ENCODE data around the gene MRPL37. TPM values are rescaled to one million over a fixed set of nuclear protein-coding genes. Genes with fewer than 3 reads are reported as not detected.

MRPL37 gene
- total and polyA plus RNA-seq, 12 donors, result 24.9 to 174 (median 107) TPM

GRCh38 chr1:54265126-54265525, 65.2 kb downstream of the MRPL37 start:
- no peak for TF ChIP-seq CTCF (IDR thresholded peaks at IDR 0.05)
- H3K4me1 ChIP-seq (replicated peaks in 1 of 2), result peaks cover 0 to 15% of the 10 kb centered on the region in 2 donors
- H3K36me3 ChIP-seq (replicated peaks in 1 of 2), result no peaks in the 10 kb centered on the region
- intact Hi-C loops (cut with DNase I), result no loop called here
- WGBS, 4 donors, result 88 to 95% (median 90%) methylated on average over 7 to 8 of the region's 8 CpGs
- H3K9me3 ChIP-seq (replicated peaks in 1 of 3), result no peaks in the 10 kb centered on the region
- no peaks in the 10 kb centered on the region for H3K27me3 ChIP-seq
- no peak overlapping the region for H3K27ac ChIP-seq
- no peak for DNase-seq
- no peak overlapping the region for H3K4me3 ChIP-seq

- no peaks in the 10 kb centered on the region for H3K9me3 ChIP-seq (replicated peaks in 1 of 3)
- H3K4me1 ChIP-seq (replicated peaks in 1 of 2), result peaks cover 0 to 15% of the 10 kb centered on the region in 2 donors
- TF ChIP-seq CTCF (IDR thresholded peaks at IDR 0.05), result no peak
- no peak for TF ChIP-seq POLR2A (IDR thresholded peaks at IDR 0.05)
- H3K4me3 ChIP-seq, result no peak overlapping the region
- no peaks in the 10 kb centered on the region for H3K27me3 ChIP-seq
- DNase-seq, result no peak
- 64 to 92% (median 90%) methylated on average over 3 to 6 of the region's 6 CpGs for WGBS, 4 donors
- no peak overlapping the region for H3K27ac ChIP-seq
- intact Hi-C loops (cut with DNase I), result no loop called here
- no peaks in the 10 kb centered on the region for H3K36me3 ChIP-seq (replicated peaks in 1 of 2)
These were observed 65.7 kb downstream of the MRPL37 start for GRCh38 chr1:54265659-54266058.

- WGBS, 4 donors, result 87 to 100% (median 98%) methylated on average over 2 of the region's 2 CpGs
- intact Hi-C loops (cut with DNase I), result no loop called here
- Histone ChIP-seq H3K9me3 (replicated peaks in 1 of 3) (no peaks in the 10 kb centered on the region), H3K27me3 (no peaks in the 10 kb centered on the region), H3K4me1 (replicated peaks in 1 of 2) (peaks cover 0 to 15% of the 10 kb centered on the region in 2 donors), H3K27ac (no peak overlapping the region), H3K4me3 (no peak overlapping the region), H3K36me3 (replicated peaks in 1 of 2) (no peaks in the 10 kb centered on the region)
- DNase-seq, result no peak
- TF ChIP-seq CTCF (IDR thresholded peaks at IDR 0.05) (no peak), POLR2A (IDR thresholded peaks at IDR 0.05) (no peak)
These were observed 66.2 kb downstream of the MRPL37 start for GRCh38 chr1:54266195-54266594.

GRCh38 chr1:54266908-54267307, 66.9 kb downstream of the MRPL37 start:
- H3K36me3 ChIP-seq (replicated peaks in 1 of 2), result no peaks in the 10 kb centered on the region
- H3K9me3 ChIP-seq (replicated peaks in 1 of 3), result no peaks in the 10 kb centered on the region
- 52 to 80% (median 71%) methylated on average over 5 of the region's 5 CpGs for WGBS, 4 donors
- no peak overlapping the region for H3K4me3 ChIP-seq
- H3K27me3 ChIP-seq, result no peaks in the 10 kb centered on the region
- peaks cover 3 to 22% of the 10 kb centered on the region in 2 donors for H3K4me1 ChIP-seq (replicated peaks in 1 of 2)
- no peak for TF ChIP-seq POLR2A (IDR thresholded peaks at IDR 0.05)
- no peak for TF ChIP-seq CTCF (IDR thresholded peaks at IDR 0.05)
- intact Hi-C loops (cut with DNase I), result no loop called here
- no peak for DNase-seq
- H3K27ac ChIP-seq, result peak overlapping the region in 1 of 5 donors; percentile 16

Other genes with a start within 250 kb of the MRPL37 start
- 1 to 10 TPM in 5 of 9 donors, under 1 TPM in 3, not detected in 1; 0.39 to 8.8 (median 2.2) TPM for gene LDLRAD1, start 182.0 kb upstream of the MRPL37 start, total RNA-seq
- gene LDLRAD1, start 182.0 kb upstream of the MRPL37 start, polyA plus RNA-seq, result 1 to 10 TPM in 1 of 3 donors, under 1 TPM in 2; 0.32 to 1.3 (median 0.54) TPM
- 100 to 1,000 TPM; 351 to 736 (median 589) TPM for gene TMEM59, start 147.0 kb upstream of the MRPL37 start, total RNA-seq
- gene TMEM59, start 147.0 kb upstream of the MRPL37 start, polyA plus RNA-seq, result 100 to 1,000 TPM in 2 of 3 donors, 10 to 100 TPM in 1; 96.8 to 489 (median 131) TPM
- gene TCEANC2, start 146.6 kb upstream of the MRPL37 start, total RNA-seq, result 10 to 100 TPM in 1 of 9 donors, 1 to 10 TPM in 8; 2.3 to 12.5 (median 6.4) TPM
- 1 to 10 TPM; 1.3 to 6.0 (median 2.8) TPM for gene TCEANC2, start 146.6 kb upstream of the MRPL37 start, polyA plus RNA-seq
- under 1 TPM in 4 of 9 donors, not detected in 5; 0.15 to 0.64 (median 0.26) TPM for gene CDCP2, start 47.2 kb upstream of the MRPL37 start, total RNA-seq
- under 1 TPM in 1 of 3 donors, not detected in 2; 0.05 TPM for gene CDCP2, start 47.2 kb upstream of the MRPL37 start, polyA plus RNA-seq
- 10 to 100 TPM in 6 of 9 donors, 1 to 10 TPM in 3; 5.8 to 21.6 (median 13.0) TPM for gene CYB5RL, start 137 bp upstream of the MRPL37 start, total RNA-seq
- 1 to 10 TPM; 2.7 to 6.7 (median 5.2) TPM for gene CYB5RL, start 137 bp upstream of the MRPL37 start, polyA plus RNA-seq
- 10 to 100 TPM; 15.3 to 91.5 (median 49.7) TPM for gene SSBP3, start 206.2 kb downstream of the MRPL37 start, total RNA-seq
- 100 to 1,000 TPM in 1 of 3 donors, 10 to 100 TPM in 2; 70.8 to 150 (median 86.5) TPM for gene SSBP3, start 206.2 kb downstream of the MRPL37 start, polyA plus RNA-seq

All from adrenal gland (tissue), 12 donors.